T-helper 2 cell (primary cell): Measurements from ENCODE around the gene MLLT6.

Experiments
- DNase-seq, 5 experiments: peaks; one replicate each; pipeline versions ENCODE4 v3.0.0 to v3.0.0-alpha.2; 2012 to 2022

MLLT6 gene

DNA sequence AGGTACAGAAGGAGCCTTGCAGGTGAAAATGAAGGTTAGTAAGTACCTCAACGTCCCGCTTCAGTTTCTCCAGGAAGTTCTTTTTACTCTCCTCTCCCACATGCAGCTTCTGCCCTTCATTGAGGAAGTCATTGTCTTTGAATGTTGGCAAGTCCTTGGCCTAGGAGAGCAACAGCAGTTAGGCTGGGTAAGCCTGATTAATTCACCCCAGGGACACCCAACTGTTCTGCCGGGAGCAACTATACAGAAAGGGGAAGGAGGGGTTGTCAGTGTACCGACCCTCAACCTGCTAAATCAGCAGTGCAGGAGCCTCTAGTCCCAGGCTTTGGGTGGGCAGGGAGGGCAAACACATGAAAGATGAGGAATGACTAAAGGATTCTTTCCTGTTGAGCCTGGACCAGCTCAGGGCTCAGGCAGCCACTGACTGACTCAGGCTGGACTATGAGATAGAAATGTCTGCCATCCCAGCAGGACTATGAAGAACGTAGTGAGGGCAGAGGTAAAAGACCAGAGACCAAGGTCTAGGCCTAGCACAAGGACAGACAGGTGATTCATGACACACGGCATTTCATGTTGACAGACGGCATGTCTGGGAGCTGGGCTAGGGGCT is 72.7 kb downstream of the MLLT6 start:
- no peak for DNase-seq
